HepG2 (cell line): ENCODE data around the gene TMEM80. TPM values are rescaled to one million over a fixed set of nuclear protein-coding genes. Genes with fewer than 3 reads are reported as not detected.
A peak's percentile ranks its signal among the peaks of the same experiment; 100 is the strongest.

Experiments used
- ATRX ChIP-seq: sonication (generic); formaldehyde crosslinking; IDR thresholded peaks from 2 replicates; pipeline ENCODE4 v1.4.0; 2020; ENCODE audit warnings: missing genetic modification reagents, borderline replicate concordance
- CBFB ChIP-seq: sonication (generic); formaldehyde crosslinking; IDR thresholded peaks from 2 replicates; pipeline ENCODE4 v1.4.0; 2020; ENCODE audit warnings: missing genetic modification reagents
- ERF ChIP-seq: IDR thresholded peaks from 2 replicates; pipeline ENCODE4 v1.6.1; 2018; ENCODE audit warnings: missing biosample characterization, missing genetic modification reagents
- FOSL2 ChIP-seq: sonication (generic); formaldehyde crosslinking; IDR thresholded peaks from 2 replicates; pipeline ENCODE4 v1.4.0; 2020; ENCODE audit warnings: missing genetic modification reagents
- FOXK2 ChIP-seq: fragments of 450-650 bp; IDR thresholded peaks from 2 replicates; pipeline ENCODE4 v1.6.1; 2016
- KAT2B ChIP-seq: fragments of 150-350 bp; IDR thresholded peaks from 2 replicates; pipeline ENCODE4 v1.6.1; 2014; ENCODE audit warnings: low read depth, low read length, borderline replicate concordance
- KDM1A ChIP-seq: IDR thresholded peaks from 2 replicates; pipeline ENCODE4 v1.6.1; 2016; ENCODE audit warnings: missing compliant biosample characterization
- NFKB2 ChIP-seq: sonication (generic); formaldehyde crosslinking; IDR thresholded peaks from 2 replicates; pipeline ENCODE4 v1.4.0; 2020; ENCODE audit warnings: missing genetic modification reagents, borderline replicate concordance
- PHB2 ChIP-seq: fragments of 450-650 bp; IDR thresholded peaks from 2 replicates; pipeline ENCODE4 v1.6.1; 2018; ENCODE audit not compliant: partially characterized antibody
- PTBP1 ChIP-seq: fragments of 200-400 bp; formaldehyde crosslinking; IDR thresholded peaks from 2 replicates; pipeline ENCODE4 v1.6.1; 2018; ENCODE audit warnings: low read length, low read depth; ENCODE audit not compliant: poor library complexity, severe bottlenecking
- RBFOX2 ChIP-seq: fragments of 200-400 bp; formaldehyde crosslinking; IDR thresholded peaks from 2 replicates; pipeline ENCODE4 v1.6.1; 2017; ENCODE audit warnings: low read depth, mild to moderate bottlenecking, low read length
- RXRA ChIP-seq: sonication (generic); formaldehyde crosslinking; IDR thresholded peaks from 2 replicates; pipeline ENCODE4 v1.5.1; 2020; ENCODE audit warnings: missing genetic modification reagents
- ZFP36L2 ChIP-seq: sonication (generic); formaldehyde crosslinking; IDR thresholded peaks from 2 replicates; pipeline ENCODE4 v1.4.0; 2020; ENCODE audit warnings: missing genetic modification reagents
- ZFX ChIP-seq: sonication (generic); formaldehyde crosslinking; IDR thresholded peaks from 2 replicates; pipeline ENCODE4 v1.4.0; 2020; ENCODE audit warnings: mild to moderate bottlenecking, low read depth, missing genetic modification reagents, moderate library complexity
- ZNF703 ChIP-seq: sonication (generic); formaldehyde crosslinking; IDR thresholded peaks from 2 replicates; pipeline ENCODE4 v1.5.1; 2020; ENCODE audit warnings: missing genetic modification reagents, mild to moderate bottlenecking, moderate library complexity, borderline replicate concordance
- polyA plus RNA-seq, 8 experiments: library from polyadenylated mRNA; depleted of rRNA in 3 of 8; stranded (reverse) in 7 of 8; unstranded in 1 of 8; fragments of >200 nt; fragmentation: Illumina TruSeq in 4 of 8; extraction: Trizol in 4 of 8; gene quantifications; 2 replicates each; pipeline versions ENCODE4 v1.2.1 to v1.2.3, GENCODE V29; 2011 to 2016; ENCODE audit warnings: low read depth in 4 of 8, missing spikeins in 1 of 8, mixed read lengths in 1 of 8; ENCODE audit not compliant: insufficient read depth in 1 of 8
- total RNA-seq, 5 experiments: library from RNA; depleted of rRNA; stranded (reverse); fragments of >200 nt; fragmentation: Illumina TruSeq; extraction: Trizol; gene quantifications; 2 replicates each; pipeline ENCODE4 v1.2.3, GENCODE V29; 2016; ENCODE audit warnings: low read depth in 1 of 5
- TF ChIP-seq, protein P1 (sequence below): sonication (generic); formaldehyde crosslinking; conservative IDR thresholded peaks from 2 replicates; pipeline ENCODE4 v1.4.0; 2020; ENCODE audit warnings: missing genetic modification reagents
- TF ChIP-seq, protein P2 (sequence below): sonication (generic); formaldehyde crosslinking; IDR thresholded peaks from 2 replicates; pipeline ENCODE4 v1.4.0; 2020; ENCODE audit warnings: missing genetic modification reagents, borderline replicate concordance
- TF ChIP-seq, protein P3 (sequence below): sonication (generic); formaldehyde crosslinking; IDR thresholded peaks from 2 replicates; pipeline ENCODE4 v1.4.0; 2020; ENCODE audit warnings: mild to moderate bottlenecking, missing genetic modification reagents

The TMEM80 gene
- total and polyA plus RNA-seq, 2 of the 13 experiments (the other 11 are each of a cell fraction or from before 2014, with no cell fraction given), result 5.6 to 17.1 TPM

DNA sequence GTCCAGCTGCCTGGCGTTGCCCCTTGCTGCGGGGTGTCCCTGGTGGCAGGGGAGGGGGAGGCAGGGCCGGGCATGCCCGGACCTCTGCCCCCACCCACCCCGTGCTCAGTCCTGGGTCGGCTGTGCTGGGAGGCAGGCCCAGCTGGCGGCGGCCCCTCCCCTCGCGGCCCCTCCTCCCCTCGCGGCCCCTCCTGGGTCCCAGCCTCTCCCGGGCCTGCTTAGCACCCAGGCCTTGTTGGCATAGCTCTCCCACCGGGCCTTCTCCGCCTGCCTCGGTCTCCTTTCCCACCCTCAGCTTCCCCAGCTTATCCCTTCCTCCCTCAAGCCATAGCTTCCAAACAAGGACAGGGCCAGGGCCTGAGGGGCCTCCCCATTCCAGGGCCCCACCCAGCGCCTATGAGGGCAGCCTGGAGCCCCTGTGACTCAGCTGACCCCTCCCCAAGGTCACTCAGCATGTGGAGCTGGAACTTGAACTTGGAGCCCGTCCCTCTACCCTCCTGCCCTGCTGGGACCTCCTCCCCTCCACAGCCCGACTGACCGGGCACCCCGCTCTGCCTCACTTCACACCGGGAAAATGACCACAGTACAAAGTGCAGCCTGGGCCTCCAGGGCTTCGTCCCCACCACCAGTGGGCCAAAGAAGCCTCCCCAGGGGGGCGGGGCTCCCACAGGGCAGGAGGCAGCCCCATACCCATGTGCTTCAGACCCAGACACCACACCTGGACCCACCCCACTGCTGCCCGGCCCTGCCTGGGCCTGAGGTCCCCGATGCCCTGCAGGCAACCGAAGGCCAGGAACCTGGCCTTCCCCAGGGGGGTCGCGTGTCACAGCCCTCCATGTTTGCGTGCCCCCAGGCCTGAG lies 11.6 kb downstream of the TMEM80 start (continued):
- TF ChIP-seq, protein P1, sequence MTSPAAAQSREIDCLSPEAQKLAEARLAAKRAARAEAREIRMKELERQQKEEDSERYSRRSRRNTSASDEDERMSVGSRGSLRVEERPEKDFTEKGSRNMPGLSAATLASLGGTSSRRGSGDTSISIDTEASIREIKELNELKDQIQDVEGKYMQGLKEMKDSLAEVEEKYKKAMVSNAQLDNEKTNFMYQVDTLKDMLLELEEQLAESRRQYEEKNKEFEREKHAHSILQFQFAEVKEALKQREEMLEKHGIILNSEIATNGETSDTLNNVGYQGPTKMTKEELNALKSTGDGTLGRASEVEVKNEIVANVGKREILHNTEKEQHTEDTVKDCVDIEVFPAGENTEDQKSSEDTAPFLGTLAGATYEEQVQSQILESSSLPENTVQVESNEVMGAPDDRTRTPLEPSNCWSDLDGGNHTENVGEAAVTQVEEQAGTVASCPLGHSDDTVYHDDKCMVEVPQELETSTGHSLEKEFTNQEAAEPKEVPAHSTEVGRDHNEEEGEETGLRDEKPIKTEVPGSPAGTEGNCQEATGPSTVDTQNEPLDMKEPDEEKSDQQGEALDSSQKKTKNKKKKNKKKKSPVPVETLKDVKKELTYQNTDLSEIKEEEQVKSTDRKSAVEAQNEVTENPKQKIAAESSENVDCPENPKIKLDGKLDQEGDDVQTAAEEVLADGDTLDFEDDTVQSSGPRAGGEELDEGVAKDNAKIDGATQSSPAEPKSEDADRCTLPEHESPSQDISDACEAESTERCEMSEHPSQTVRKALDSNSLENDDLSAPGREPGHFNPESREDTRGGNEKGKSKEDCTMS (CRISPR knock-in tag), result no peak
- TF ChIP-seq, protein P2, sequence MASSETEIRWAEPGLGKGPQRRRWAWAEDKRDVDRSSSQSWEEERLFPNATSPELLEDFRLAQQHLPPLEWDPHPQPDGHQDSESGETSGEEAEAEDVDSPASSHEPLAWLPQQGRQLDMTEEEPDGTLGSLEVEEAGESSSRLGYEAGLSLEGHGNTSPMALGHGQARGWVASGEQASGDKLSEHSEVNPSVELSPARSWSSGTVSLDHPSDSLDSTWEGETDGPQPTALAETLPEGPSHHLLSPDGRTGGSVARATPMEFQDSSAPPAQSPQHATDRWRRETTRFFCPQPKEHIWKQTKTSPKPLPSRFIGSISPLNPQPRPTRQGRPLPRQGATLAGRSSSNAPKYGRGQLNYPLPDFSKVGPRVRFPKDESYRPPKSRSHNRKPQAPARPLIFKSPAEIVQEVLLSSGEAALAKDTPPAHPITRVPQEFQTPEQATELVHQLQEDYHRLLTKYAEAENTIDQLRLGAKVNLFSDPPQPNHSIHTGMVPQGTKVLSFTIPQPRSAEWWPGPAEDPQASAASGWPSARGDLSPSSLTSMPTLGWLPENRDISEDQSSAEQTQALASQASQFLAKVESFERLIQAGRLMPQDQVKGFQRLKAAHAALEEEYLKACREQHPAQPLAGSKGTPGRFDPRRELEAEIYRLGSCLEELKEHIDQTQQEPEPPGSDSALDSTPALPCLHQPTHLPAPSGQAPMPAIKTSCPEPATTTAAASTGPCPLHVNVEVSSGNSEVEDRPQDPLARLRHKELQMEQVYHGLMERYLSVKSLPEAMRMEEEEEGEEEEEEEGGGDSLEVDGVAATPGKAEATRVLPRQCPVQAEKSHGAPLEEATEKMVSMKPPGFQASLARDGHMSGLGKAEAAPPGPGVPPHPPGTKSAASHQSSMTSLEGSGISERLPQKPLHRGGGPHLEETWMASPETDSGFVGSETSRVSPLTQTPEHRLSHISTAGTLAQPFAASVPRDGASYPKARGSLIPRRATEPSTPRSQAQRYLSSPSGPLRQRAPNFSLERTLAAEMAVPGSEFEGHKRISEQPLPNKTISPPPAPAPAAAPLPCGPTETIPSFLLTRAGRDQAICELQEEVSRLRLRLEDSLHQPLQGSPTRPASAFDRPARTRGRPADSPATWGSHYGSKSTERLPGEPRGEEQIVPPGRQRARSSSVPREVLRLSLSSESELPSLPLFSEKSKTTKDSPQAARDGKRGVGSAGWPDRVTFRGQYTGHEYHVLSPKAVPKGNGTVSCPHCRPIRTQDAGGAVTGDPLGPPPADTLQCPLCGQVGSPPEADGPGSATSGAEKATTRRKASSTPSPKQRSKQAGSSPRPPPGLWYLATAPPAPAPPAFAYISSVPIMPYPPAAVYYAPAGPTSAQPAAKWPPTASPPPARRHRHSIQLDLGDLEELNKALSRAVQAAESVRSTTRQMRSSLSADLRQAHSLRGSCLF (CRISPR knock-in tag), result no peak
- TF ChIP-seq ERF (CRISPR knock-in tag) (peak; percentile 23; the same call in 1 of the 2 replicates), PTBP1 (no peak), RXRA (CRISPR knock-in tag) (peak; percentile 99), FOXK2 (no peak), NFKB2 (CRISPR knock-in tag) (peak; percentile 65; the same call in 1 of the 2 replicates), ZNF703 (CRISPR knock-in tag) (peak; percentile 87; the same call in 1 of the 2 replicates), CBFB (CRISPR knock-in tag) (peak; percentile 20; the same call in 1 of the 2 replicates), RBFOX2 (peak; percentile 90), KAT2B (no peak), ZFX (CRISPR knock-in tag) (peak; percentile 96), PHB2 (no peak), ATRX (no peak), KDM1A (CRISPR knock-in tag) (peak; percentile 72), FOSL2 (CRISPR knock-in tag) (peak; percentile 97), ZFP36L2 (CRISPR knock-in tag) (0 out of 2 replicates have a peak, but pooled peaks have one; percentile 3)
- TF ChIP-seq, protein P3, sequence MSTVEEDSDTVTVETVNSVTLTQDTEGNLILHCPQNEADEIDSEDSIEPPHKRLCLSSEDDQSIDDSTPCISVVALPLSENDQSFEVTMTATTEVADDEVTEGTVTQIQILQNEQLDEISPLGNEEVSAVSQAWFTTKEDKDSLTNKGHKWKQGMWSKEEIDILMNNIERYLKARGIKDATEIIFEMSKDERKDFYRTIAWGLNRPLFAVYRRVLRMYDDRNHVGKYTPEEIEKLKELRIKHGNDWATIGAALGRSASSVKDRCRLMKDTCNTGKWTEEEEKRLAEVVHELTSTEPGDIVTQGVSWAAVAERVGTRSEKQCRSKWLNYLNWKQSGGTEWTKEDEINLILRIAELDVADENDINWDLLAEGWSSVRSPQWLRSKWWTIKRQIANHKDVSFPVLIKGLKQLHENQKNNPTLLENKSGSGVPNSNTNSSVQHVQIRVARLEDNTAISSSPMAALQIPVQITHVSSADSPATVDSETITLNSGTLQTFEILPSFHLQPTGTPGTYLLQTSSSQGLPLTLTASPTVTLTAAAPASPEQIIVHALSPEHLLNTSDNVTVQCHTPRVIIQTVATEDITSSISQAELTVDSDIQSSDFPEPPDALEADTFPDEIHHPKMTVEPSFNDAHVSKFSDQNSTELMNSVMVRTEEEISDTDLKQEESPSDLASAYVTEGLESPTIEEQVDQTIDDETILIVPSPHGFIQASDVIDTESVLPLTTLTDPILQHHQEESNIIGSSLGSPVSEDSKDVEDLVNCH, result peak; percentile 83; the same call in 1 of the 2 replicates
